Upper lobe of left lung (tissue), 6 donors: Measurements from ENCODE around the gene ATP4A. TPM values are rescaled to one million over a fixed set of nuclear protein-coding genes. Genes with fewer than 3 reads are reported as not detected.

Experiments used
- ATAC-seq, 2 donors: fragments of 200-7000 bp; cut with Tn5 transposase; one replicate each; pipeline ENCODE4 v1.9.1; 2022; ENCODE audit warnings: mild to moderate bottlenecking in 2 of 2, moderate library complexity in 2 of 2; ENCODE audit not compliant: low FRiP score in 2 of 2
- DNase-seq, 2 donors: peaks; one replicate each; pipeline ENCODE4 v3.0.0-alpha.2; 2019 to 2020
- H3K27ac ChIP-seq, 4 donors: fragments of 200-600 bp; sonication (generic); one replicate each; pipeline ENCODE4 v1.5.1; 2016 to 2019
- H3K27me3 ChIP-seq, 4 donors: fragments of 200-600 bp; sonication (generic); one replicate each; pipeline ENCODE4 v1.5.1; 2017 to 2019
- H3K36me3 ChIP-seq, 4 donors: fragments of 200-600 bp; sonication (generic); one replicate each; pipeline ENCODE4 v1.5.1; 2016 to 2019
- H3K4me1 ChIP-seq, 4 donors: fragments of 200-600 bp; sonication (generic); one replicate each; pipeline ENCODE4 v1.5.1; 2018 to 2019
- H3K4me3 ChIP-seq, 4 donors: fragments of 200-600 bp; sonication (generic); one replicate each; pipeline ENCODE4 v1.5.1; 2017 to 2019; ENCODE audit warnings: mild to moderate bottlenecking in 2 of 4, moderate library complexity in 1 of 4
- H3K9me3 ChIP-seq, 4 donors: fragments of 200-600 bp; sonication (generic); one replicate each; pipeline ENCODE4 v1.5.1; 2018 to 2019
- CTCF ChIP-seq, 6 experiments: fragments of 450-650 bp in 4 of 6; fragments of 200-600 bp in 2 of 6; sonication (generic) in 2 of 6; IDR thresholded peaks; one replicate each; pipeline ENCODE4 v1.5.1; 2016 to 2019; ENCODE audit warnings: antibody characterized with exemption in 6 of 6
- EP300 ChIP-seq, 4 donors: sonication (generic); formaldehyde crosslinking; IDR thresholded peaks; one replicate each; pipeline ENCODE4 v1.5.1; 2017; ENCODE audit warnings: antibody characterized with exemption in 4 of 4, control low read depth in 2 of 4
- POLR2A ChIP-seq, 4 donors: fragments of 450-650 bp; IDR thresholded peaks; one replicate each; pipeline ENCODE4 v1.5.1; 2016 to 2017; ENCODE audit warnings: antibody characterized with exemption in 4 of 4, mild to moderate bottlenecking in 2 of 4
- POLR2AphosphoS5 ChIP-seq, 2 donors: sonication (generic); formaldehyde crosslinking; IDR thresholded peaks; one replicate each; pipeline ENCODE4 v1.5.1; 2017; ENCODE audit warnings: antibody characterized with exemption in 2 of 2
- WGBS, 2 donors: methylation state at CpG; one replicate each; pipeline ENCODE4 v1.1.5; 2017 to 2018; 5-methylcytosine and 5-hydroxymethylcytosine counted together
- total RNA-seq, 6 donors: library from RNA; depleted of rRNA in 4 of 6; stranded (reverse); fragments of >200 nt in 4 of 6; gene quantifications; one replicate each; pipeline versions ENCODE4 v1.1.0 to v1.2.1, GENCODE V29; 2016 to 2021
- donor health status: DM: no; HTN: no; CAD: no; lungs with moderate emphysema.
- donor health status: DM: no; HTN: yes; CAD: no; lungs with severe emphysema.

ATP4A gene
- total RNA-seq, 6 donors from 2014 or later: not detected

- ATAC-seq (no peak), DNase-seq (no peak)
- WGBS, 2 donors: 97 to 98% methylated on average over 11 of the region's 11 CpGs
- Histone ChIP-seq H3K27ac (no peak overlapping the region), H3K4me3 (no peak overlapping the region), H3K27me3 (no peaks in the 10 kb centered on the region), H3K4me1 (peaks cover 18 to 26% (median 20%) of the 10 kb centered on the region in 4 donors), H3K36me3 (peaks cover 0 to 5% (median 0%) of the 10 kb centered on the region in 4 donors), H3K9me3 (no peaks in the 10 kb centered on the region)
- TF ChIP-seq CTCF (IDR thresholded peaks at IDR 0.05): no peak
- TF ChIP-seq EP300 (IDR thresholded peaks at IDR 0.05): no peak
- TF ChIP-seq POLR2A (IDR thresholded peaks at IDR 0.05): no peak
- TF ChIP-seq POLR2AphosphoS5 (IDR thresholded peaks at IDR 0.05): no peak
Measured at GRCh38 chr19:35542209-35542608, 21.2 kb downstream of the ATP4A start.

- Histone ChIP-seq H3K9me3 (no peaks in the 10 kb centered on the region), H3K4me1 (peaks cover 6 to 10% (median 7%) of the 10 kb centered on the region in 4 donors), H3K27me3 (no peaks in the 10 kb centered on the region), H3K36me3 (no peaks in the 10 kb centered on the region), H3K4me3 (no peak overlapping the region), H3K27ac (no peak overlapping the region)
- DNase-seq: no peak
- TF ChIP-seq EP300 (IDR thresholded peaks at IDR 0.05) (no peak), POLR2A (IDR thresholded peaks at IDR 0.05) (no peak), CTCF (IDR thresholded peaks at IDR 0.05) (no peak), POLR2AphosphoS5 (IDR thresholded peaks at IDR 0.05) (no peak)
- 77 to 78% methylated on average over 6 to 7 of the region's 7 CpGs for WGBS, 2 donors
- no peak for ATAC-seq
Measured at GRCh38 chr19:35540356-35540927, 23.0 kb downstream of the ATP4A start.

GRCh38 chr19:35539850-35540249 is 23.6 kb downstream of the ATP4A start:
- ATAC-seq (no peak), DNase-seq (no peak)
- 93 to 95% methylated on average over 7 to 12 of the region's 12 CpGs for WGBS, 2 donors
- no peak overlapping the region for H3K4me3 ChIP-seq
- H3K36me3 ChIP-seq: no peaks in the 10 kb centered on the region
- H3K4me1 ChIP-seq: peaks cover 6 to 9% (median 7%) of the 10 kb centered on the region in 4 donors
- H3K9me3 ChIP-seq: no peaks in the 10 kb centered on the region
- TF ChIP-seq POLR2AphosphoS5 (IDR thresholded peaks at IDR 0.05) (no peak), EP300 (IDR thresholded peaks at IDR 0.05) (no peak), POLR2A (IDR thresholded peaks at IDR 0.05) (no peak), CTCF (IDR thresholded peaks at IDR 0.05) (no peak)
- H3K27me3 ChIP-seq: no peaks in the 10 kb centered on the region
- H3K27ac ChIP-seq: no peak overlapping the region

- WGBS, 2 donors: 76 to 79% methylated on average over 6 of the region's 6 CpGs
- no peak overlapping the region for H3K27ac ChIP-seq
- H3K4me1 ChIP-seq: peaks cover under 1 to 5% (median 2%) of the 10 kb centered on the region in 4 donors
- DNase-seq: no peak
- no peak for ATAC-seq
- H3K36me3 ChIP-seq: no peaks in the 10 kb centered on the region
- no peak overlapping the region for H3K4me3 ChIP-seq
- H3K9me3 ChIP-seq: no peaks in the 10 kb centered on the region
- TF ChIP-seq CTCF (IDR thresholded peaks at IDR 0.05): no peak
- TF ChIP-seq POLR2A (IDR thresholded peaks at IDR 0.05): no peak
- TF ChIP-seq POLR2AphosphoS5 (IDR thresholded peaks at IDR 0.05): no peak
- TF ChIP-seq EP300 (IDR thresholded peaks at IDR 0.05): no peak
- peaks cover 0 to under 1% (median under 1%) of the 10 kb centered on the region in 4 donors for H3K27me3 ChIP-seq
Measured at GRCh38 chr19:35539314-35539713, 24.1 kb downstream of the ATP4A start.
